T-helper 1 cell treated with Interleukin-12 subunit alpha and Interleukin-12 subunit beta and Interleukin-4 antibody, amounts not matched to agents 30 ng/mL and 1 ng/mL, for 36 hours (primary cell): ENCODE data around the gene MRC2. TPM values are rescaled to one million over a fixed set of nuclear protein-coding genes. Genes with fewer than 3 reads are reported as not detected.
"Not testable (repeated sequence)": the region's sequence is repeated elsewhere in the genome, so short reads cannot be mapped to it uniquely, and the experiment has no call there.

Experiments used
- intact Hi-C: fragments of 100-400 bp; cut with micrococcal nuclease; formaldehyde crosslinking; loops from one replicate; pipeline ENCODE4 v1.15.1; 2024
- total RNA-seq: library from RNA; stranded (reverse); gene quantifications from 2 replicates; pipeline ENCODE4 v1.2.3, GENCODE V29; 2022

MRC2 gene
- total RNA-seq, 1 donor from 2014 or later = 0.74 TPM

DNA sequence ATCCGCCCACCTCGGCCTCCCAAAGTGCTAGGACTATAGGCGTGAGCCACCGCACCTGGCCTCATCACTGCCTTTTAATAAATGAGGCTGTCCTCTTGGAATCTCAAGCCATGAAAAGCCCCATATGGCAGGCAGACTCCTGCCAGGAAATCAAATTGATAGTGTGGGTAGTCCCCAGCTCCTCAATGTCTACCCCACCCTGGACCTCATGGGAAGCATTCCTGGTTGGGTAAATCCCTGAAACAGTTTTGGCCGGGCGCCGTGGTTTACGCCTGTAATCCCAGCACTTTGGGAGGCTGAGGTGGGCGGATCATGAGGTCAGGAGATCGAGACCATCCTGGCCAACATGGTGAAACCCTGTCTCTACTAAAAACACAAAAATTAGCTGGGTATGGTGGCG lies 71.0 kb downstream of the MRC2 start:
- intact Hi-C loops = not testable (repeated sequence)

DNA sequence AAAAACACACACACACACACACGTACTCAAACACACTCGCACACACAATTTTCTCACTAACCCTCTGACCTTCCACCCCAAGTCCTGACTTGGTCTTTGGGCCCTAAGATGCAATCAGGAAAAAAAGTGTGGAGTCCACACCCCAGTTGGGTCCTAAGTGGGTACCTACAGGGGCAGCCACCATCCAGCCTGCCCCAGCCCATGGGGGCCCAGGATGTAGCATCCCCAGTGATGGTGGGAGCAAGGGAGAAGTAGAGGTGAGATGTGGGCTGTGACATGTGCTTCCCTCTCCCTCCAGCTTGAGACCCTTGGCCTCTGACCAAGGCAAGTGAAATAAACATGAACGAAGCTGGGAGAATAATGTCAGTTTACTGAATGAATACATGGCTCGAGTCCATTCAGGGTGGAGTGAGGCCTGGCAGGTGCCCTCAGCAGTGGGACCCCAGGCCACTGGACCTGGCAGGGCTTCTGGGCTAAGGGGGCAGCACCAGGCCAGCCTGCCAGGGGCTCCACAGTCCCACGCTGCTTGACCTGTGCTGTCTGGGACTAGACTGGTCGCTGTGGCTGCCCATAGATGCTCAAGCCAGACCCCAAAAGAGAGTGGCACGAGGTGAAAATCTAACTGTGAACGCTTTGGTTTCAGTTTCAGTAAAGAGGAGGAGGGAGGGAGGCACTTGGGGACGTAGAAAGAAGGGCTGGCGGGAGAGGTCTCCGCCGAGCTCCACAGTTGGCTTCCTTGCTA lies 73.7 kb downstream of the MRC2 start:
- intact Hi-C loops = loop anchor here (5.0 kb wide), 1 partner anchor 149 kb away; no protein-coding TSS in a partner anchor

- intact Hi-C loops = loop anchor here (2.0 to 5.0 kb wide), 2 partner anchors 149 to 705 kb away; no protein-coding TSS in a partner anchor
These were observed 74.2 kb downstream of the MRC2 start for GRCh38 chr17:62701706-62702085.

DNA sequence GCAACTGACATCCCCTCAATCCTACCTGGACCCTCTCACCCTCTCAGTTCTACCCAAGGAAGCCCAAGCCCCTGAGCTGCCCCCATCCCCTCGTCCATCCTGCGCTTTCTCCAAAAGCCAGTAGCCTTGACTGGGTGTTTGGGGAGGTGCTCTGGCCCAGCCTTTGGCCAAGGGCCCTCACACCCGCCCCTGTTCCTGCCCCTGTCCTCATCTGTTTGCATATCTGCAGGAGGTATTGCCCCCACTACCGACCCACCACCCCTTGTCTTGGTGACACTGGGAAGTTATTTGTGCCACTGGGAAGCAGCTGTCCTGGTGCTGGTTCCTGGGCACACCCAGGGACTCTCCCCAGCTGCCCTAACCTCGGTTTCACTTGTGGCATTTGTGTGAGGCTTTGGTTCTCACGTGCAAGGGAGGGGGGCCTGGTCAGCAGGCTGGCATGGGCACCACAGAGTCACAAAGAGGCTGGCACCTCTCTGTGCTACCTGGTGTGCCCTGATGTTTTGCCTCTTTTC lies 75.3 kb downstream of the MRC2 start:
- intact Hi-C loops = loop anchor here (1.0 to 5.0 kb wide), 3 partner anchors 151 to 704 kb away; no protein-coding TSS in a partner anchor

- intact Hi-C loops = loop anchor here (1.0 to 5.0 kb wide), 3 partner anchors 151 to 703 kb away; no protein-coding TSS in a partner anchor
These were observed 75.8 kb downstream of the MRC2 start for GRCh38 chr17:62703261-62703775.

DNA sequence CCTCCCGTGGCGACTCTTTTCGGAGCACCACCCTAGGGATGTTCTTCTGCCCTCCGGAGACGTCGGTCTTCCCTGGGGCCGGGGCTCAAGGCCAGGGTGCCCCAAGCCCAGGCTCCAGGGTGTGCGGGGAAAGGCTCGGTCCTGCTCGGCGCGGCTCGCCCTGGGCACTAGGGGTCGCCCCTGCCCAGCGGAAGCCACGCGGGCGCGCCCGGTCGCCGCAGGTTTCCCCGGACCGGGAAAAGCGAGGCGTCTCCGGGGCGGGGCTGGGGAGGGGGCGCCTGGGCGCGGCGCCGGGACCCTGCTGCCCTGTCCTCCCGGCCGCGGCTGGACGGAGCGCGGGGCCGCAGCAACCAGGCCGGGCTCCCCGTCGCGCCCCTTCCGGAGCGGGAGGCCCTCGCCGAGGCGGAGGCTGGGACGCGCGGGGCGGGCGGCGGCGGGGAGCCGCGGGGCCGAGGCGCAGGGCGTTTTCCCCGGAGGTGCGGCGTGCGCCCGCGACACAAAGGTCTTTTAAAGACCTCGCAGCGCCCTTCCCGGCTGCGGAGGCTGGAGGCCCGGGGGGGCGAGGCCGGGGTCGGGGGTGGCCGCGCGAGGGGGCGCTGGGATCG lies 76.4 kb downstream of the MRC2 start:
- intact Hi-C loops = loop anchor here (1.0 to 5.0 kb wide), 3 partner anchors 152 to 703 kb away; no protein-coding TSS in a partner anchor

GRCh38 chr17:62704381-62704971 lies 77.0 kb downstream of the MRC2 start:
- intact Hi-C loops = loop anchor here (5.0 kb wide), 1 partner anchor 152 kb away; no protein-coding TSS in a partner anchor

- intact Hi-C loops = no loop called here
These were observed 77.8 kb downstream of the MRC2 start for GRCh38 chr17:62705156-62705777.

GRCh38 chr17:62705778-62706597 lies 78.5 kb downstream of the MRC2 start:
- intact Hi-C loops = no loop called here

- intact Hi-C loops = no loop called here
These were observed 79.3 kb downstream of the MRC2 start for GRCh38 chr17:62706598-62707424.

- intact Hi-C loops = no loop called here
These were observed 79.9 kb downstream of the MRC2 start for GRCh38 chr17:62707425-62707739.

DNA sequence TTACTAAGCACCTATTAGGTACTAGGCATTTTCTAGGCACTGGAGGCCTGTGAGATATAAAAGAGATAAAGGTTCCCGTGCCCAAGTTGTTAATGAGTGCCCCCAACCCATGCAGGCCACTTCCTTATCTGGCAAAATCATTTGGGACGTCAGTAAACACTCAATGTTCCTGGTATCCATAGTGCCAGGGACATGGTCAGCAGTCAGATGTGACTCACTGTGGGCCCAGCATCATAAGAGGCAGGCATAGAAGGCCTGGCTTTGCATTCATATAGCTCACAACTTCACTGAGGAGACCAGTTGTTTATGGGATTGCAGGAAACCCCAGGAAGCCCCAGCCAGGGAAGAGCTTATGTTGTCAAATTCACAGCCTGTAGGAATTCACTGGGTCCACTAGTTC lies 81.1 kb downstream of the MRC2 start:
- intact Hi-C loops = no loop called here

DNA sequence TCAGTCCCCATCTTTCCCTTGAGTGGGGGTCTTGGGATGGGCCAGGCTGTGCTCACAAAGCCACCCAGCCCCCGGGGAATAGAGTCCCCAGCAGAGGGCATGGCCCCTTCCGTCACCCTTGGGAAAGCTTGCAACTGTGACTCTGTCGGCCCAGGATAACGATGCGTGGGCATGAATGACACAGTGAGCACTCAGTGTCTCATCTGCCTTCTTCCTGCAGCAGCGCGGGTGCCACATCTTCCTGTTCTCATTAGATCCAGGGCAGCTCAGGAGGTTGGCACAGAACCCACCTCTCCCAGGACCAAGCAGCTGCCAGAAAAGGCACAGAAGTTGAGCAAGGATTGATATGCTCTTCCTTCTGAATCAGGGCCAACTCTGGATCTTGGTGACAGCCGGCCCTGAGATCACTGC lies 84.7 kb downstream of the MRC2 start:
- intact Hi-C loops = no loop called here

- intact Hi-C loops = no loop called here
These were observed 85.8 kb downstream of the MRC2 start for GRCh38 chr17:62713086-62713881.

DNA sequence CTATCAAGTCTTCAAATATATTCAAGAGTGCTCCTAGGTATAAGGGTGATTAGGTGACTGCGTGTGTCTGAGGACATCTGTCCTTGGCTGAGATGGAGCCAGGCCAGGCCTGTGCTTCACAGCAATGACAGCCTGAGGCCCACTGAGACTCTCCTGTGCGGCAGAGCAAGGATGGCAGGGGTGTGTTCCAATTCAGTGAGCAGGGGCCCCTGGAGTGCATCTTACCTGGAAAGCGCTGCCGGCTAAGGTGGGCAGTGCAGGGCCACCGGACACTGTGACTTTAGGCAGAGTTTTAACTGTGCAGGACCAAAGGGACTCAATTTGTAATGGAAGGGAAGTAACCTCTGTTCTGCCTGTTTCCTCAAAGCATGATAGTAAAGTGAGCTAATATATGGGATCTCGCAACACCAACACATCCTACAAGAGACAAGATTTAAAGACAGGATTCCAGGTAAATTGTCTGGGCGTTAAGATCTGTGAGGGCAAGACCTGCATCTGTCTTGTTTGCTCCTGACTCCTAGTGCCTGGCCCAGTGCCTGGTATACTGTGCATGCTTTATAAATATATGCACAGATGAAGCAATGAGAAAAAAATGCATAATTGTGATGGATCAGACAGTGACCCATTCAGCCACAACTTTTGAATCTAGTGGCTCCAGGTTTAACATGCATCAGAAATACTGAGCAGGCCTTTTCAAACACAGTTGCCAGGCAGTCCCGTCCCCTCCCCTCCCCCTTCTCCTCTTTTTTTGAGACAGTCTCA lies 86.7 kb downstream of the MRC2 start:
- intact Hi-C loops = no loop called here

- intact Hi-C loops = no loop called here
These were observed 88.5 kb downstream of the MRC2 start for GRCh38 chr17:62715882-62716390.

GRCh38 chr17:62716834-62717588 lies 89.5 kb downstream of the MRC2 start:
- intact Hi-C loops = no loop called here
